RWPE1 (cell line): Measurements from ENCODE around the gene EVC.

Experiments
- CTCF ChIA-PET: fragments of 350-600 bp; sonication (Branson Sonifier 250); formaldehyde crosslinking; extraction: SDS; loops from one replicate; lab custom pipeline; 2021; lab: Yijun Ruan, JAX
- POLR2A ChIA-PET: fragments of 400-600 bp; formaldehyde crosslinking; extraction: SDS; loops from one replicate; lab custom pipeline; 2020; ENCODE audit warnings: antibody characterized with exemption; ENCODE audit not compliant: low non-redundant PET; lab: Yijun Ruan, JAX
- DNase-seq: peaks from one replicate; pipeline ENCODE4 v3.0.0; 2012; ENCODE audit warnings: low spot score
- H3K27ac ChIP-seq: fragments of 450-650 bp; 2 replicates; pipeline ENCODE4 v1.5.1; 2017
- CTCF ChIP-seq: fragments of 450-650 bp; conservative IDR thresholded peaks from 2 replicates; pipeline ENCODE4 v1.5.1; 2017; ENCODE audit warnings: low read depth, mild to moderate bottlenecking

The EVC gene

GRCh38 chr4:5751666-5752375, 40.8 kb downstream of the EVC start:
- no peak for TF ChIP-seq CTCF
- ChIA-PET CTCF (no interaction called here), POLR2A (no interaction called here)
- H3K27ac ChIP-seq, result peak overlapping the region; percentile 94
- DNase-seq, result no peak

- no peak for TF ChIP-seq CTCF
- no peak for DNase-seq
- ChIA-PET POLR2A (no interaction called here), CTCF (interaction anchor here (0.5 to 0.6 kb wide), 2 partner anchors 897 to 978 kb away, joined by 3 to 5 read pairs; no protein-coding TSS in a partner anchor)
- peak overlapping the region; percentile 94 for H3K27ac ChIP-seq
These were observed 41.6 kb downstream of the EVC start for GRCh38 chr4:5752376-5753184.

GRCh38 chr4:5753366-5753765, 42.4 kb downstream of the EVC start:
- peak overlapping the region; percentile 94 for H3K27ac ChIP-seq
- POLR2A ChIA-PET, result no interaction called here
- no peak for TF ChIP-seq CTCF
- CTCF ChIA-PET, result interaction anchor here (0.5 to 0.8 kb wide), 3 partner anchors 39 to 978 kb away, joined by 3 to 5 read pairs (median 5); no protein-coding TSS in a partner anchor
- DNase-seq, result no peak

GRCh38 chr4:5753766-5754528, 42.9 kb downstream of the EVC start:
- no peak for TF ChIP-seq CTCF
- POLR2A ChIA-PET, result no interaction called here
- DNase-seq, result peak; percentile 70
- peak overlapping the region; percentile 94 for H3K27ac ChIP-seq
- CTCF ChIA-PET, result interaction anchor here (0.8 kb wide), 1 partner anchor 39 kb away, joined by 5 read pairs; no protein-coding TSS in a partner anchor

GRCh38 chr4:5754529-5754881, 43.5 kb downstream of the EVC start:
- ChIA-PET CTCF (no interaction called here), POLR2A (no interaction called here)
- DNase-seq, result no peak
- TF ChIP-seq CTCF, result no peak
- H3K27ac ChIP-seq, result peak overlapping the region; percentile 94

GRCh38 chr4:5755161-5755560, 44.2 kb downstream of the EVC start:
- CTCF ChIA-PET, result no interaction called here
- H3K27ac ChIP-seq, result peak overlapping the region; percentile 94
- TF ChIP-seq CTCF, result no peak
- POLR2A ChIA-PET, result no interaction called here
- DNase-seq, result no peak
